Heart left ventricle (tissue), 16 donors: ENCODE results near the gene WDR70. TPM values are rescaled to one million over a fixed set of nuclear protein-coding genes. Genes with fewer than 3 reads are reported as not detected.
A peak's percentile ranks its signal among the peaks of the same experiment; 100 is the strongest.

ENCODE experiments used
- ATAC-seq, 4 donors: fragments of 200-7000 bp; cut with Tn5 transposase; one replicate each; pipeline ENCODE4 v1.9.1; 2020 to 2022; ENCODE audit warnings: moderate library complexity in 4 of 4, mild to moderate bottlenecking in 3 of 4, moderate number of reproducible peaks in 1 of 4
- DNase-seq, 5 donors: peaks; one replicate each; pipeline ENCODE4 v3.0.0-alpha.2; 2020
- H3K27ac ChIP-seq, 12 donors: fragments of 200-600 bp; sonication (generic) in 4 of 12; one replicate each; pipeline versions ENCODE4 v1.5.0 to v1.8.0; 2016 to 2022; ENCODE audit warnings: mild to moderate bottlenecking in 2 of 12
- H3K27me3 ChIP-seq, 9 donors: fragments of 200-600 bp; sonication (generic) in 2 of 9; one replicate each; pipeline versions ENCODE4 v1.5.1 to v1.8.0; 2016 to 2022; ENCODE audit warnings: mild to moderate bottlenecking in 3 of 9
- H3K36me3 ChIP-seq, 9 donors: fragments of 200-600 bp; sonication (generic) in 2 of 9; one replicate each; pipeline versions ENCODE4 v1.5.0 to v1.8.0; 2018 to 2022; ENCODE audit warnings: mild to moderate bottlenecking in 2 of 9
- H3K4me1 ChIP-seq, 12 donors: fragments of 200-600 bp; sonication (generic) in 4 of 12; one replicate each; pipeline versions ENCODE4 v1.5.0 to v1.8.0; 2016 to 2022; ENCODE audit warnings: mild to moderate bottlenecking in 3 of 12
- H3K4me3 ChIP-seq, 12 donors: fragments of 200-600 bp; sonication (generic) in 4 of 12; one replicate each; pipeline versions ENCODE4 v1.5.0 to v1.8.0; 2017 to 2022; ENCODE audit warnings: mild to moderate bottlenecking in 9 of 12, moderate library complexity in 4 of 12
- H3K9me3 ChIP-seq, 12 donors: fragments of 200-600 bp; sonication (generic) in 4 of 12; one replicate each; pipeline versions ENCODE4 v1.5.0 to v1.8.0; 2016 to 2022; ENCODE audit warnings: mild to moderate bottlenecking in 1 of 12
- CTCF ChIP-seq, 12 donors: fragments of 200-600 bp; sonication (generic) in 4 of 12; IDR thresholded peaks; one replicate each; pipeline versions ENCODE4 v1.5.0 to v1.8.0; 2018 to 2022; ENCODE audit warnings: antibody characterized with exemption in 12 of 12, mild to moderate bottlenecking in 5 of 12
- POLR2A ChIP-seq, 2 donors: fragments of 450-650 bp; IDR thresholded peaks; one replicate each; pipeline ENCODE4 v1.6.1; 2017; ENCODE audit warnings: antibody characterized with exemption in 2 of 2, mild to moderate bottlenecking in 2 of 2, moderate library complexity in 2 of 2
- WGBS, 4 donors: extraction: QIAGEN DNeasy Blood & Tissue Kit in 2 of 4; methylation state at CpG; one replicate each; pipeline versions ENCODE4 v1.1.5 to v1.1.7; 2013 to 2018; 5-methylcytosine and 5-hydroxymethylcytosine counted together
- intact Hi-C, 10 donors: fragments of 100-400 bp; cut with DNase I; formaldehyde crosslinking; loops; one replicate each; pipeline versions ENCODE4 v1.11.1 to v1.14.2; 2022
- polyA plus RNA-seq, 2 donors: library from polyadenylated mRNA; stranded (reverse); fragments of 200-250 nt; gene quantifications; one replicate each; pipeline ENCODE4 v1.2.3, GENCODE V29; 2013
- total RNA-seq, 9 donors: library from RNA; depleted of rRNA in 2 of 9; stranded (reverse); fragments of >200 nt in 2 of 9; fragmentation: NEBNext Ultra II Directional in 3 of 9; extraction: Animal tissue kit (Norgen Biotek cat#: 25700) in 3 of 9; gene quantifications; one replicate each; pipeline versions ENCODE4 v1.1.0 to v1.2.4, GENCODE V29; 2016 to 2023
- donor health status: ischemic (EF 13 %, LVEDD 7.1; RV severe dilation, severe dysfunction).
- donor health status: healthy with polysubstance abuse.
- donor health status: DM: no; HTN: yes; CAD: no.
- donor health status: DM: no; HTN: no; CAD: no.
- donor health status: ischemic (EF 25% LVEDD 6.9; RV normal size, moderate dysfunction).
- donor health status: ischemic (EF 25% LVEDD 5.7; RV mildly dilated, moderate dysfunction).
- donor health status: healthy.
- donor health status: DM: yes; HTN: yes; CAD: no.
- donor health status: ischemic (EF 35%, LVEDD 5.7; RV mildly dilated, moderate dysfunction).
- donor health status: nonischemic (EF 11% LVEDD 7.7; RV severe dilation, severe dysfunction).
- donor health status: DM: yes; HTN: yes; CAD: no.
- donor health status: PGD.
- donor health status: ischemic (EF 29% LVEDD 5.4; RV normal size, mild dysfunction).
- donor health status: nonischemic (EF 23%, LVEDD 6.1; RV moderate dilation, normal function).

WDR70 gene
- total and polyA plus RNA-seq, 11 donors: 6.0 to 31.3 (median 13.6) TPM

DNA sequence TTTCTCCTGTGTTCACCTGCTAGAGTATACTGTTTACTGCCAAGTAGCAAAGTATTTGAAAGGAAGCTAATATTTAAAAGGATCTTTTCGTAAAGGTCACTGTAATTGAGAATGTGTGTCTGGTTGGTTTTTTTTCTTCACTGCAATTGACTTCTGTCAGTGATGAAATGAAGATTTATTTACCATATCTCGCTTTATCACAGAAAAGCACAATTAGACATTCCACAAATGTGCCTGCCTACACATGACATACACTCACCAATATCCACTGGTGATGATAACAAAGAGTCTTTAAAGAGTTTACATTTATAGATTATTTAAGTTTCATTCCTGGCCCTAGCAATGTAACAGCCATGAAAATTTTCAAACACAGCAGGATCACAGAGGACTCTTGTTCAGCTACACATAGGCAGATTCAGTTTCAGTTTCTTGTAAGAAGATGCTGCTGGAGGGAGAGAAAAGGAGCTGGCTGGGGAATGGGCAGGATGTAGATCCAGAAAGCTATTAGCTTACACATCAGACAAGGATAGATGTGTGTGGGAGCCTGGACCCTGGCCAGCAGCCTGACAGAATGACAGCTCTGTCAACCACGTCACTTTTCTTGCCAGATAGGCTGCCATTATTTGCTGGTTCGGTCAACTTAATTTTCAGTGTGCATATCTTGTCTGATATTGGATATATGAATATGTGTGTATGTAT lies 356.7 kb downstream of the WDR70 start:
- Histone ChIP-seq H3K36me3 (peaks cover 0 to 16% (median 0%) of the 10 kb centered on the region in 9 donors), H3K27ac (no peak overlapping the region), H3K27me3 (no peaks in the 10 kb centered on the region), H3K9me3 (no peaks in the 10 kb centered on the region), H3K4me1 (peaks cover 0 to 35% (median 4%) of the 10 kb centered on the region in 12 donors), H3K4me3 (no peak overlapping the region)
- intact Hi-C loops: no loop called here
- DNase-seq: peak in 1 of 5 donors; percentile 32
- no peak for ATAC-seq
- no peak for TF ChIP-seq CTCF (IDR thresholded peaks at IDR 0.05)
- TF ChIP-seq POLR2A (IDR thresholded peaks at IDR 0.05): no peak
- 59 to 61% (median 60%) methylated on average over 4 of the region's 4 CpGs for WGBS, 4 donors

DNA sequence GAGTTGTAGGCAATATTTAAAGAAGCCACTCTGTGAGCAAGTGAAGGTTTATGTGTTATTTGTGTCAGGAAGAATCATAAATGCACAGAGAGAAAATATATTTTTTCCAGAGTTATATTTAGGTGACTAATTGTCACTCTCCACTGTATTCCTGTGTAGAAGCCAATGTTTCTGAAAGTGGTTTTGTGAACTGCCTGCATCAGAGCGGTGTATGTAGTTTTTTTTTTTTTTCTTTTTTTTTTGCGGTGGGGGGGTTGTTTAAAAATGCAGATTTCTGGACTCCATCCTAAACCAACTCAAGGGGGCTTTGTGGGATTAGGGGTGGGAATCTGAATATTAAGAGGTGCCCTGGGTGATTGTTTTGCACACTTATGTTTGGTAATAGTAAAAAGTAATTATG lies 357.3 kb downstream of the WDR70 start:
- WGBS, 4 donors: 89 to 92% (median 91%) methylated on average over 2 of the region's 2 CpGs
- Histone ChIP-seq H3K9me3 (no peaks in the 10 kb centered on the region), H3K4me3 (no peak overlapping the region), H3K36me3 (peaks cover 0 to 14% (median 0%) of the 10 kb centered on the region in 9 donors), H3K4me1 (peaks cover 0 to 35% (median 4%) of the 10 kb centered on the region in 12 donors), H3K27me3 (no peaks in the 10 kb centered on the region), H3K27ac (no peak overlapping the region)
- TF ChIP-seq CTCF (IDR thresholded peaks at IDR 0.05) (no peak), POLR2A (IDR thresholded peaks at IDR 0.05) (no peak)
- ATAC-seq (no peak), DNase-seq (no peak)
- intact Hi-C loops: no loop called here

DNA sequence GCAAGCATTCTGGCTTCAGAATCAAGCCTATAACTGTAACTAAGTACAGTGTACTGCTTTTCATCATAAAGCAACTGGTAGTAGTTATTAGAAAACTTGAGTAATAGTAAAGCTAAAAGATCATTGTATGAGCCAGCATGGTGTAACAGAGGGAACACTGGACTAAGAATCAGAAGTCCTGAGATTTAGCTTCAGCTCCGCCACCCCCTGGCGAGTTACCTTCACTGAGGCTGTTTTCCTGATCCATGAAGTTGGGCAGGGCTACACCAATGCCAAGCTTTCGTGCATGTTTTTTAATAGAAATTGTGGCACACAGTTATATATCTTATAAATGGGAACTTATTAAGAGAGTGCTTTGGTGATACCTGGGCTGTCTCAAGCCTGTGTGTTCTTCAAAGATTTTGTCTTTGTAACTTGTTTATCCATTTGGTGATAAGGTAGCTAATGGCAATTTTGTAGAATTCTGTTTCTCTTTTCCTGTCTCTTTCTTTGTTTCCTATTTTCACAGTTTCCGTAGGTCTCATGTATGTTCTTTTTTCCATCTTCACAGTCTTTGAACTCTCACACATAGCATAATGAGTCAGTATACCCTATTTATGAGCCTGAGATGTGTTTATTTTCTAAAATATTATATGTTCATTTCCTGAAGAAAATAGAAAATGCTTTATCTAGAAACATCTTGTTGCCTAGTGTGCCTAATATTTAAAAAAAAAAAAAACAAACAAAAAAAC lies 358.4 kb downstream of the WDR70 start:
- Histone ChIP-seq H3K4me1 (peaks cover 0 to 35% (median 4%) of the 10 kb centered on the region in 12 donors), H3K27ac (no peak overlapping the region), H3K36me3 (peaks cover 0 to 13% (median 0%) of the 10 kb centered on the region in 9 donors), H3K4me3 (no peak overlapping the region), H3K9me3 (no peaks in the 10 kb centered on the region), H3K27me3 (no peaks in the 10 kb centered on the region)
- no peak for DNase-seq
- no peak for TF ChIP-seq CTCF (IDR thresholded peaks at IDR 0.05)
- no peak for TF ChIP-seq POLR2A (IDR thresholded peaks at IDR 0.05)
- ATAC-seq: no peak
- WGBS, 4 donors: 87 to 97% (median 93%) methylated on average over 4 of the region's 4 CpGs
- intact Hi-C loops: no loop called here

DNA sequence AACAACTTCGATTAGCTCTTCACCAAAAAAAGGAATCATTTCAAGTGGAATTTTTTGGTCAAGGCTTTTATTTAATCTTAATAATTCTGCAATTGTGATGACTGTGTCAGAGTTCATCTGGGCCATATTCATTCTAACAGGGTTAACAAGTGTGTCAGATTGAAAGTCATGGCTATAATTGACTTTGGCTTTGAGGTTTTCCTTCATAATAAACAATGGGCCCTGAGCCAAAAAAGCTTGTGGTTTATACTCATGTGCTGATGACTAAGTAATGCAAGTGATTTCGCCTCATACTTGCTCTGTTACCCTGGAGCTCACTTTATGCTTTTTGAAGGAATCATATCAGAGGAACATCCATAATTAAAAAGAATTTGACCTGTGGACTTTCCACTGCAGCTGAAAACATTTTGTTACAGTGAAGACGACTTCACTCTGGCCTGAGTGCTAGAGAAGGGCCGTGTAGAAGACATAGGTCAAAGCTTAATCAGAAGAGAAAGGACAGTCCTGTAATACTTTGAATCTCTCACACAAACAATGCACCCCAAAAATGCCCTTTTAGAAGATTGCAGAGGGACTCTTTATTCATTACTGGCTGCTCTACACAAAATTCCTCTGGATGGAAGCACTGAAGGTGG lies 359.1 kb downstream of the WDR70 start:
- H3K27ac ChIP-seq: no peak overlapping the region
- peak in 1 of 4 donors; percentile 52 for ATAC-seq
- 70 to 80% (median 79%) methylated on average over 4 of the region's 4 CpGs for WGBS, 4 donors
- peaks cover 0 to 14% (median 0%) of the 10 kb centered on the region in 9 donors for H3K36me3 ChIP-seq
- intact Hi-C loops: no loop called here
- peaks cover 0 to 35% (median 4%) of the 10 kb centered on the region in 12 donors for H3K4me1 ChIP-seq
- H3K9me3 ChIP-seq: no peaks in the 10 kb centered on the region
- H3K4me3 ChIP-seq: no peak overlapping the region
- TF ChIP-seq POLR2A (IDR thresholded peaks at IDR 0.05) (no peak), CTCF (IDR thresholded peaks at IDR 0.05) (no peak)
- no peaks in the 10 kb centered on the region for H3K27me3 ChIP-seq
- DNase-seq: no peak
